Activated CD4-positive, alpha-beta T cell treated with anti-CD3 and anti-CD28 coated beads, Interleukin-2, amount 50 U/mL, for 16 hours (primary cell): ENCODE results near the gene AIG1.
"Not testable (repeated sequence)": the region's sequence is repeated elsewhere in the genome, so short reads cannot be mapped to it uniquely, and the experiment has no call there.

Source experiments
- DNase-seq: peaks from one replicate; pipeline ENCODE4 v3.0.0-alpha.2; 2020

The AIG1 gene

GRCh38 chr6:143059663-143060353 is 881 bp upstream of the AIG1 start:
- peak; percentile 61 for DNase-seq

DNA sequence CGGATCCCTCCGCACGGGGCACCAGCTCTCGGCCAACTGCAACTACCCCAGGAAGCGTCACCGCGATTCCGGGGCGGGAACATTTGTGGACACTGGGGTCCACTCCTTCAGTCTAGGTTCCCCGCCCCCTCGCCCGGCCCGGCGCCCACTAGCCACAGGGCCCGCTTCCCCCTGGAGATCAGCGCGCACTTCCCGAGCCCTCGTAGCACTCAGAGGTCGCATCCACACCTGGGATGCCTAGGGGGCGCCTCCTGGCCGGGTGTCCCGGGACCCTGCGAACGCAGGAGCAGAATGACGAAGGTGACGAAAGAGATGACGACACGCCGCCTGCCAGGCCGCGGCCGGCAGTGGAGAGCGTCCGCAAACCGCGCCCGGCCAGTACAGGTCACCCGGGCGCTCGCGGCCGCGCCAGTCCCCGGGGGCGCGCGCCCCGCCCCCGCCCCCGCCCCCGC is 309 bp upstream of the AIG1 start:
- DNase-seq = peak; percentile 75

GRCh38 chr6:143061597-143062385 is 1.1 kb downstream of the AIG1 start:
- DNase-seq = no peak

GRCh38 chr6:143062551-143062950 is 1.9 kb downstream of the AIG1 start:
- DNase-seq = no peak

DNA sequence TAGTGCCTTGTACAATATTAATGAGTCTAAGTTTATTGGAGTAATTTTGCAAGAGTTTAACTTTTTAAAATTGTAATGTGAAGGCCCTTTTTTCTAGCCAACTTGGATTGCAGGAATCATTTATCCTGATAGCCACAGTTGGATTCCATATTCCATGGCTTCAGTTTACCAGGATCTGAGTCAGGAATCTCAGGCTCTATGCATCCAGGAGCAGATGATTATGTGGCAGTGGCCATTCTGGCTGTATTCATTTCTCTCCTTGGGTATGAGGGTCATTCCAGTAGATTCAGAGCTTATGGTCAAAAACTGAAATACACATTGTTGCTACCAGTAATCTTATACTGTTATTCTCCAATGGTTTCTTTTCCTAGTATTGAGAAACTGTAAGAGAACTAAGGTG is 2.9 kb downstream of the AIG1 start:
- no peak for DNase-seq

DNA sequence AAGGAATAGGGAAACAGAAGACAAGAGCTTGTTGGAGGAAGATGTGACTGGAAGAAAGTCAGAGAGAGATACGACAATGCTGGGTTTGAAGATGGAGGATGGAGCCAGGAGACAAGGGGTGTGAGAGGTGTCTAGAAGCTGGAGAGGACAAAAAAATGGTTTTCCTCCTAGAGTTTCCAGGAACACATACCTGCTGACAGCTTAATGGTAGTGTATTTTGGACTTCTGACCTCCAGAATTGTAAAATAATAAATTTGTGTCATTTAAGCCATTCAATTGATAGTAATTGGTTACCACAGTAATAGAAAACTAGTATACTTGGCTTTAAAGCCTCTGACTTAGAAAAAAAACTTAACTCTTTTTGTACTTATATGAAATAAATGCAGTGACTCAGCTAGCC is 3.6 kb downstream of the AIG1 start:
- DNase-seq = no peak

GRCh38 chr6:143064951-143065683 is 4.4 kb downstream of the AIG1 start:
- no peak for DNase-seq

DNA sequence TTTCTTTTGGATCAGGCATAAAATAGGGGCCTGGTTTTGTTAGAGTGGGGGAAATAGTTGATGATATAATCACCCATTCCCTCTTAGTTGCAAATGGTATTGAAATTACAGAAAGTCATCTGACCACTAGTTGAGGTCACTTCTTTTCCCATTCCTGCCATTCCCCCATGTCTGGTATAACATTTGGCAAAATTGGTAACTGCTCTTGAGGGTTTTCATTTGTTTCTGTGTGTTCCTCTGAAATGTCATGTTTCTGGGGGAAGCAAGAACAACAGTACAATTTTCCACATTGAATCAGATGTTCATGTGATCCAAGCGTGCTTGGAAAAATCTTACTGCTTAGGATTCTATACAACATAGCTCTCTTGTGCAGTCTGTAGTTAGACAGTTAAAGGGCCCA is 7.3 kb downstream of the AIG1 start:
- no peak for DNase-seq

DNA sequence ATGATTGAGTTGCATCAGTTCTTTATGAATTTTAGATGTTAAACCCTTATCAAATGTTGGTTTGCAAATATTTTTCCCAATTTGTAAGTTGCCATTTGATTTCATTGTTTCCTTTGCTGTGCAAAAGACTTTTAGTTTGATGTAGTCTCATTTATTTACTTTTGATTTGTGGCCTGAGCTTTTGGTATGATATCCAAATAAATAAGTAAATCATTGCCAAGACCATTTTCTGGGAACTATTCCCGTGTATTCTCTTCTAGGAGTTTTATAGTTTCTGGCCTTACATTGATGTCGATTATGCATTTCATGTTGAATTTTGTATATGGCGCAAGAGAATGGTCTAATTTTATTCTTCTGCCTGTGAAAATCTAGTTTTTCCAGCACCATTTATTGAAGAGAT is 13.4 kb downstream of the AIG1 start:
- DNase-seq = no peak

GRCh38 chr6:143074670-143075318 is 14.1 kb downstream of the AIG1 start:
- DNase-seq = no peak

DNA sequence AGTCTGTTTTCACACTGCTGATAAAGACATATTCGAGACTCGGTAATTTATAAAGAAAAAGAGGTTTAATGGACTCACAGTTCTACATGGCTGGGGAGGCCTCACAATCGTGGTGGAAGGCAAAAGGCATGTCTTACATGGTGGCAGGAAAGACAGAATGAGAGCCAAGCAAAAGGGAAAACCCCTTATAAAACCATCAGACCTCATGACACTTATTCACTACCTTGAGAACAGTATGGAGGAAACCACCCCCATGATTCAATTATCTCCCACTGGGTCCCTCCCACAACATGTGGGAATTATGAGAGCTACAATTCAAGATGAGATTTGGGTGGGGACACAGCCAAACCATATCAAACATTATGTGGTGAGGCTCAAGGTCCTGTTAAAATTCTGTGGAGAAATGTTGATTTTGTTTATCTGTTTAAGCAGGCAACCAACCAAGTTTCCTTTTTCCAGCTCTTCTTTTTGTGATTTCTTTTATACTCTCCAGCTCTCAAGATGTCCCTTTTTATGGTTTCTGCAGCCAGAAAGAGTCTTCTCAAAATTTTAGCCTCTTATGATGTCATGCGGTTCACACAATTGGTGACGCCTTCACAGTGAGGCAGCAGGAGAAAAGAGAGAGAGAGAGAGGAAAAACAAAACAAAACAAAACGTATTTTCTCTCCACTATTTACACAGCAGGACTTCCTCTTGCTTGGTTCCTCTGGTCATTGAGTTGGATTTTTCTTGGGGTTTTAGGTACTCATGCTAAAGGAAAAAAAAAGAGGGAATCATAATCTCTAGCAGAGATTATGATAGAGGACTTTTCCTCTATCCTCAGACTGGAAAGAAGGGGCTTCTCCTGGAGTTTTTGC is 18.0 kb downstream of the AIG1 start:
- no peak for DNase-seq

- DNase-seq = no peak
These were observed 18.6 kb downstream of the AIG1 start for GRCh38 chr6:143079325-143079640.

DNA sequence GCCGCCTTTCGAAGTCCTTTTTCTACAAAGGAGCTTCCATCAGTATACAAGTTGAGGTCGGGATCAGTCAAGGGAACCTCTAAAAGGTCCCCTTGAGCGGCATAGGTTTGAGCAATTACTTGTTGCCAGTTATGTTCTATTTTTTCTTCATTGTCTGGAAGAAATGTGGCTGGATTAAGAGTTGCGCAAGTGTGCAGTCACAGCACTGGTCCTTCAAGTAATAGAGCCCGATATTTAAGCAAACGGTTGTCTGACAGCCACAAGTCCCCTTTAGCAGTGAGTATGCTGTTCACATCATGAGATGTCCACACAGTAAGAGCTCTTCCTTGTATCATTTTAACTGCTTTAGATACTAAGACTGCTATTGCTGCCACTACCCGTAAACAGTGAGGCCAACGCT is 21.6 kb downstream of the AIG1 start:
- not testable (repeated sequence) for DNase-seq

- DNase-seq = not testable (repeated sequence)
These were observed 23.3 kb downstream of the AIG1 start for GRCh38 chr6:143084019-143084418.

DNA sequence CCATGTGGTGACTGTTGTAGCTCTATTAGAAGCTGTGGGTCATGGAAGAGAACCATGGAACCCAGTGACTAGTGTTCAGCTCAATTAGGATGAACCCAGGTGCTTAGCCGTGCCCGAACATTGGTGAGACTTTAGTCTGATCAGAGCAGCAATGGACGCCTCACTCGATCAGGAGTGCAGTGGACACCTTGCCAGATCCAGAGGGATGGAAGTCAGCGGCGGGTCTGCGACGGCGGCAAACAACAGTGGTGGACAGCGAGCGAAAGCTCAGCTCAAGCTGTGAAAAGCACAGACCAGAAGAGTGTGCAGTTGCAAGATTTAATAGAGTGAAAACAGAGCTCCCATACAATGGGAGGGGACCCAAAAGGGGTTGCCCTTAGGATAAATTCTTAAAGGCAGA is 26.6 kb downstream of the AIG1 start:
- not testable (repeated sequence) for DNase-seq

DNA sequence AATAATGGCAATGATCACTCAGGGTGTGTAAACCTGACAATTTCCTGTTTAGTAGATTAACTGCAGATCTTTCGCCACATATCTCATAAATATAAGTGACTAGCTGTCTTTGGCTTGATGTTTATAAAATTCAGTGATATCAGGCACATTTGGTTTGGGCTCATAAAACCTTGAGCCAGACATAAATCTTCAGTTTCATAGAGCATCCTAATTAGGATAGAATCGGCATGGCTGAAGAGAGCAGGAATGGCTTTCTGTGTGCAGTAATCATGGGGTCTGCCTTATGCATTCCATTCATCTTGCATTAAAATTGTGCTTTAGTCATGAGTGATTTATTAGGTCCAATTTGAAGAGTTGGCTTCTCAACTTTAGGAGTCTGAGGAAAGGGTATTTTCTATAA is 27.2 kb downstream of the AIG1 start:
- no peak for DNase-seq

DNA sequence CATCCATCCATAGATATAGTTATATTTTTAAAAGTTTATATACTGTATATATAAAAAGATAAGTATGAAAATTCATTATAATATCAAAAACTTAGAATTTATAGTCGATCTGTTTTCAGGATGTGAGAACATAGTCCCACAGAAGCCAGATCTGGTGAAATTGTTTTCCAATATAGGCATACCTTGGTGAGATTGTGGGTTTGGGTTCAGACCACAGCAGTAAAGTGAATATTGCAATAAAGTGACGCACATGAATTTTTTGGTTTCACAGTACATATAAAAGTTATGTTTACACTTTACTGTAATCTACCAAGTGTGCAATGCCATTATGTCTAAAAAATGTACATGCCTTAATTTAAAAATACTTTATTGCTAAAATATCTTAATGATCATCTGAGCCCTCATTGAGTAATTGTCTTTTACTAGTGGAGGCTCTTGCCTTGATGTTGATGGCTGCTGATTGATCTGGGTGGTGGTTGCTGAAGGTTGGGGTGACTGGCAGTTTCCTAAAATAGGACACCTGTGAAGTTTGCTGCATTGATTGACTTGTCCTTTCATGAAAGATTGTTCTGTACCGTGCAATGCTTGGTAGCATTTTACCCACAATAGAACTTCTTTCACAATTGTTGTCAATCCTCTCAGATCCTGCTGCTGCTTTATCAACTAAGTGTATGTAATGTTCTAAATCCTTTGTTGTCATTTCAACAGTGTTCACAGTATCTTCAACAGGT is 29.8 kb downstream of the AIG1 start:
- DNase-seq = no peak

DNA sequence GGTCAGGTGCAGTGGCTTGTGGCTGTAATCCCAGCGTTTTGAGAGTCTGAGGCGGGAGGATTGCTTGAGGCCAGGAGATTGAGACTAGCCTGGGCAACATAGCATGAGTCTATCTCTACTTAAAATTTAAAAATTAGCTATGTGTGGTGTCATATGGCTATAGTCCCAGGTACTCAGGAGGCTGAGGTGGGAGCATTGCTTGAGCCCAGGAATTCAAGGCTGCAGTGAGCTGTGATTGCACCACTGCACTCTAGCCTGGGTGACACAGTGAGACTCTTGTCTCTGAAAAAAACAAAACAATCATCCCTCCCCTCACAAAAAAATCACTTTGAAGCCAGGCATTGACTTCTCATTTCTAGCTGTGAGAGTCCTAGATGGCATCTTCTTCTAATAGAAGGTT is 32.1 kb downstream of the AIG1 start:
- no peak for DNase-seq

GRCh38 chr6:143093290-143093689 is 32.6 kb downstream of the AIG1 start:
- no peak for DNase-seq

DNA sequence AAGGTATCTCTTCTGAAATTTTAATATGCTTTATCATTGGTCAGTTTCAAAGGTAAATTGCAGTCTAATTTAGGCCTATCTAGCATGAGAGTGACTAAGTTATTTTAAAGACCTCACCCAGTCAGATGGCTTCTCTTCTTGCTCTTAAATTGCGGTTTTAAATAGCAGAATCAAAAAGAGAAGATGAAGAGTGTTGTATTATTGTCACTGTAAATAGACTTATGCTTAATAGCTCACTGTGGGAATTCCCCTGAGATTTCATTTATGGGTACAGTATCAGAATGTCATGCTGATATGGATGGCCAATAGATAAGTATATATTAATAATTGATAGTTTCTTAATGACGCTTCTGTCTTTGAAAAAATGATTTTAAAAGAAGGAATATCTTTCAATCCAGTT is 35.7 kb downstream of the AIG1 start:
- DNase-seq = no peak

- peak; percentile 3 for DNase-seq
These were observed 36.6 kb downstream of the AIG1 start for GRCh38 chr6:143097224-143097795.
